GM21737 (cell line): ENCODE measurements around the gene GSG1L.

ENCODE experiments used
- ATAC-seq: cut with Tn5 transposase; IDR thresholded peaks from one replicate; pipeline ENCODE4 v1.9.1; 2021; ENCODE audit warnings: mild to moderate bottlenecking, moderate library complexity; ENCODE audit not compliant: unreplicated experiment

GSG1L gene

DNA sequence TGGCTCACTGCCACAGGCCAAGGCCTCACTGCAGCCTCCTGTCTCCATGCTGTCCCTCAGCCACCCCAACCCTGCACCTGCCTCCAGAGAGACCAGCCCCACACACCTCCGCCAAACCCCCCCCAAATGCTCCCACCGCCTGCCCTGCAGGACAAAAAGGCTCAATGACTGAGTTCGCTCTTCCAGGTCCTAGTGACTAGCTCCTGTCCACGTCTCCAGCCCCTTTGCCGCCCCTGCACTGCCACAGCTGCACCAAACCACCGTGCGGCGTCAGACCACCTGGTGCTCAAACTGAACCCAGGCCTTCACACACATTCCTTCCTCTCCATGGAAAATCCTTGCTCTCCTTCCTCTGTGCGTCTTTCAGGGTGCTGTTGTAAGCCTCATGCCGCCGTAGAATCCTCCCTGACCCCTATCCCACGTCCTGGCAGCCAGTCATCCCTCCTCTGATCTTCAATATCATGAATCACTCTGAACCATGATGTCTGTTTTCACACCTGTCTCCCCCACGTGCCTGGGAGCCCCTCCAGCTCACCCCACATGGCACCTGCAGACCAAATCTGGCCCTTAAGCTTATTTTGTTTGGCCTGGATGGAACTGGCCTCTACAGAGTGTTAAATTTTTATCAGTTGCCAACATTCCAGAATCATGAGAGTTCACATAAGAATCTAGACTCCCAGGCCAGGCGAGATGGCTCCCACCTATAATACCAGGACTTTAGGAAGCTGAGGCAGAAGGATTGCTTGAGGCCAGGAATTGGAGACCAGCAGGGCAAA, 4.3 kb upstream of the GSG1L start:
- no peak for ATAC-seq

DNA sequence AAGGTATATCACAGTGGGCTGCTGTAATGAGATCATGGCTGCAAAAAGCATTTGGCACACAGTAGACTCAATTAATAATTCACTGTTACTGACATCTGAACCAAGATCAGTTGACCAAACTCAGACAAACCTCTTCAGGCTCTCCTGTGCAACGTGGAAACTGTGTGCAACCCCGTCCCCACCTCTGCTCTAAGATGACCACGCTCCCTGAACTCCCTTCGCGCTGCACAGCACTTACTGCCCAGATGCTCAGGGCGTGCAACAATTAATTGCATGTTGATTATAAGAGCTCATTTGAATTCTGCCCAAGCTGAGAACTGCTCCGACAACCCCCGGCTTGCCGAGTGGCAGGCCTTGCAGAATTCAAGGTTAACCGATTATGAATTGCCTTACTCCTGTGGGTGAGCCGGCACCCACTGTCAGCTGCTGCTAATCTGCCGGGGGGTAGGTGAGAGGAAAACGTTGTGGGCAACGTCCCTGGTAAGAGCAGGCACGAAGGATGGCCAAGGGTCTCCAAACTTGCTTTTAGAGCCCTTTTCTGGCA, 1.3 kb upstream of the GSG1L start:
- no peak for ATAC-seq

DNA sequence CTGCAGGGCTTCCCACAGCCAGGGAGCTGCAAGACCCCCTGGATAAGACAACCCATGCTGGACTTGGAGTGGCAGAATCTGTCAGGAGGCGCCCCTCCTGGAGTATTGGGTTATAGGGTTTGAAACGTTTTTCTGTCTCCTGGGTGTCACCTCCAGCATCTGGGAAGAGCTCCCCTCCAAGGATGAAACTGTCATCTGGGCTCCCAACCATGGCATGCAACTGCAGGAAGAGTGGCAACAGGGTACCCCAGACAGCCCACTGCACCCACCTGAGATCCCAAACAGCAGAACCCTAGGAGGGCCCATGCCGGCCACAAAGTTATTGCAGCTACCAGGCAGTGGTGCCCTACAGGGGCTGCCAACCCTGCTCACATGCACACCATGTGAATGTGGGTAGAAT, 636 bp upstream of the GSG1L start:
- no peak for ATAC-seq

DNA sequence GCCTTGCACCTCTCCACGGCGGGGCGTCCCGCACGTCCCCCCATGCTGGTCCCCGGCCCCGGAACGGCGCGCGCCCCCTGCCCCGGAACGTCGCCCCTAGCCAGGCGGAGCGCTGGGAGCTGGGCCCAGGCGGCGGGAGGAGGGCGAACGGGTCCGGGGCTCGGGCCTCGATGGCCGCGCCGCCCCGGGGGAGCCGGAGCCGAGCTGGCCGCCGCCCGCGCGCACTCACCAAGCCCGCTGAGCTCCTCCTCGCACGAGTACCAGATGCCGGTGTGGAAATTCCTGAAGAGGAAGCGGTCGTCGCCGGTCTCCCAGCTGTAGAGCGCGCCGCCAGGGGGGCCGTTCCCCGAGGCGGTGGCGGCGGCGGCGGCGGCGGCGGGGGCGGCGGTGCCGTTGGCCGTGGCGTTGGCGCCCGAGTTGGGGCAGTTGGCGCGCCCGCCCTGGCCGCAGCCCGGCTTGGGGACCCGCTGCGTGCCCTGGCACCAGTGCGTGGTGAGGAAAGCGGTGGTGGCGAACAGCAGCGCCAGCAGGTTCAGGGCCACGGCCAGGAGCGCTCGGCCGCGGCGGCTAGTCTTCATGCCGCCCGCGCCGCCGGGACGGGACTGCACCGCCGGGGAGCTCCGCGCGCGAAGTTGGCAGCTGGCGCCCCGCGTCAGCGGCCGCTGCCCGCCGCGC, 530 bp downstream of the GSG1L start:
- no peak for ATAC-seq

DNA sequence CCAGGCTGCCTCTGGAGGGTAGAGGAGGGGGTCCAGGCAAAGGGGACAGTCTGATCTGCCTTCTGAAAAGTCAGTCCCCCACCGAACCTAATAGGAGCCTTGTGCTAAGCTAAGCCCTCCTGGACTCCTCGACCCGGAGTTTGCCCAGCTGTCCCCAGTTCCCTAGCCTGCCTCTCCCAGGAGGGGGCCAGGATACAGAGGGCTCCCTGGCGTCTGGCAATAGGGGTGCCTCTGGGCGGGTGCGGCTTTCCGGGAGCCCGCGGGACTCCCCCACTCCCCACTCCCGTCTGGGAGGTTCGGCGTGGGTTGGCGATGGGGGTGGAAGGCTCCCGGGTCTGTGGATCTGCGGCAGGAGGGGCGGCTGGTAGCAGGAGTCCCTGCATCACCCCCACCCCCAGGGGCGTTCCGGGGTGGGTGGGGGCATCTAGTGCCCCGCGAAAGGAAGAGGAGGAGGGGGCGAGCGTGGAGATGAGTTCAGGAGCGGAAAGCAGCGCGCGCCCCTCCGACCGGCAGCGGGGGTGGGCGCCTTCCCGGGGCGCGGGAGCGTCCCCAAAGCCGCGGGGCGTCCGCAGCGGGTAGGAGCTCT, 1.2 kb downstream of the GSG1L start:
- ATAC-seq, result no peak

DNA sequence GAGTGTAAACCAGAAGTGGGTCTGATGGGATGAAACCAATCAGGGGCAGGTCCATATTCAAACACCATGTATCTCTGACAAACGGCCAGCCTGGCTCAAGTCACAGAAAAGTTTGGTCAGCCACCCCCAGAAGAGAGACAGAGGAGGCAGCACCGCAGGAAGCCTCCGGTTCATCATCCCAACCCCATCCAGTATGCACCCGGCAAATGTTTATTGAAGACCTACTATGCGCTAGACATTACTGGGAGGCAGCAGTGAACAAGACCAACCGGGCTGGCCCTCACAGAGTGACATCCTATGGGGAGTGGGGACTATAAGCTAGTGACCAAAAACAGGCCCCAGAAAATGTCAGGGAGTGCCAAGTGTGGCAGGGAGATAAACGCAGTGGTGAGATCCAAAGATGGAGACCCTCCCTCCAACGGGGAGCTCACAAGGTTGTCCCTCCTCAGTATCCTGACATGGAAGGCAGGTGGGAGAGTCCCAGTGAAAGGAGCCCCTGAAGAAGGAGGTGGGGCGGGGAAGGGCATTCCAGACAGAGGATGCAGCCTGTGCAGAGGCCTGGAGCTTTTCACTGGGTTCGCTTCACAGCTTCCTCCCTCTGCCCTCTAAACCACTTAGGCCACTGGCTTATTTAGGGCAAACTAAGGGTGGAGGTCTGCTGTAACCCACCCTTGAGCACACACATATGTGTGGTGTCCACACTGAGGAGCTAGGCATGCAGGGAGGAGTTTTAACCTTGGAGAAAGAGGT, 2.0 kb downstream of the GSG1L start:
- no peak for ATAC-seq

DNA sequence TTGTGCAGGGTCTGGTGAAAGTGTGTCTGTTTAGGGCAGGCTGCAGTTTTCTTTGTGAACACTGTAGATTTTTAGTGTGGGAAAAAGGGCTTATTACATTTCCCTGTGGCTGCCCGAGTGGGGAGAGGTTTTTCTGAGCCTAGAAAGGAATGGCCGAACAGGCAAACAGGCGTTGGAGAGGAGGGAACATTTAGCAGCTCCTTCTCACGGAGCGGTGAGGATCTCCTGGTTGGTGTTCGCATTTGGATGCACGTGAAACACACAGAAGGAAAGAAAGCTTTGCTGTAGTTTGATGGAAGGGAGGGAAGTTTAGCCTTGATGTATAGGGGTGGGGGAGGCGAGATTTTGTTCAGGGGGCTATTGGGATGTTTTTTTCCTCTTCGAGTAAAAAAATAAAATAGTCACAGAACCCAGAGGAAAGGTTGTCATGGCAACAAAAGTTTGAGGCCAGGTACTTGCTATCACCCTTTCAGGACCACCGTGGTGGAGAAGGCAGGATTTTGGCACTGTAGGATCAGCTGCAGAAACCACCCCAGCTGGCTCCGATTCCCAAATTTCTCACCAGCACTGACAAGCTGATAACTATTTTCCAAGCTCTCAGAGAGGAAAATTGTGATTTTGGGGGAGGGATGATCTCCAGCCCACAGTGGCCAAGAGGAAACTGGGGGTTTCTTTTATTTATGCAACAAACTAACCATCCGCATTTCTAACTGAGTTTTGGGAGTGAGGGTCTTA, 3.5 kb downstream of the GSG1L start:
- no peak for ATAC-seq

DNA sequence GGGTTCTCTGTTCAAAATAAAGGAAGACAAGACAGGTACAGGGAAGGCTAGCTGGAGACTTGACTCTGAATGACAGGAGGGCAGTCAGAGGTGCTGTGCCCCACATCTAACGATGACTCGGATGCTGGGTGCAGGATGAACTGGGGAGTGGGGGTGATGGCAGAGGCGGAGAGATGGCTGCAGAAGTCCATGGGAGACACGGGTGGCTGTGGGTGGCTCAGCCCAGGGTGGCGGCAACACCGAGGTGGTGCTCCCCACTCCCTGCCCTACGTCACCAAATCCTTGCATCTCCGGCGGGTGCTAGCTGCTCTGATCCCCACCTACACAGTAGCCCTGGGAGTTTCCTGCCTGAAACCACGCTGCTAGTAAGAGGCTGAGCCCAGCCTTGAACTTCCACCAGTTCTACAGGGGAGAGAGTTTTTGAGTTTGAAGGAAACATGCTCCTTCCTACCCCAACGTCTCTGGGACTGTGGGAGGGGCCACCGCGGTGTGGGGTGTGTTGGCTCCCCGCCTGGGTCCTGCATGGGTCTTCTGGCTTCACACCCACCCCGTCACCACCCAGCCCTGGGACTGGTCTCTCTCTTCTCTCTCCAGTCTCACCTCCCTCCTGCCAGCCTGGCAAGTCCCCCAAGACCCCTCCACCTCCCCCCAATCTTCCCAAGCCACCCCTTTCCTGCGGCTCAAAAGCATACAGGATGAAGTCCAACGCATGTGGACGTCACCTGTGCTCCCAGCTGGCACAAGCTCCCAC, 4.5 kb downstream of the GSG1L start:
- no peak for ATAC-seq

DNA sequence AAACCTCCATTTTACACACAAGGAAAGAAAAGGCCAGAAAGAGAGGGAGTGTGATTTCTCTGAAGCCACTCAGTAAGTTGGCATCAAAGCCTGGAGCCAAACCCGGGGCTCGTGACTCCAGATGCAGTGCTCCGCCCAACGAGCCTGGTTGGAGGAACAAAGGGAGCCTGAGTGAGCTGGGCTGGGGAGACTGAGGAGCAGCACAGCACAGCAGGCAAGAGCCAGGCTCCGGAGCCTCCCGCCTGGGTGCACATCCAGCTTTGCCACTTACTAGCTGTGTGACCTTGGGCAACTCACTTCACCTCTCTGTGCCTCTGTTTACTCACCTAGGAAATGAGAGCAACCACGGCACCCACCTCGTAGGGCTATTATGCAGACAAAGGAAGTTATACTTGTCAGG, 5.6 kb downstream of the GSG1L start:
- ATAC-seq, result no peak

DNA sequence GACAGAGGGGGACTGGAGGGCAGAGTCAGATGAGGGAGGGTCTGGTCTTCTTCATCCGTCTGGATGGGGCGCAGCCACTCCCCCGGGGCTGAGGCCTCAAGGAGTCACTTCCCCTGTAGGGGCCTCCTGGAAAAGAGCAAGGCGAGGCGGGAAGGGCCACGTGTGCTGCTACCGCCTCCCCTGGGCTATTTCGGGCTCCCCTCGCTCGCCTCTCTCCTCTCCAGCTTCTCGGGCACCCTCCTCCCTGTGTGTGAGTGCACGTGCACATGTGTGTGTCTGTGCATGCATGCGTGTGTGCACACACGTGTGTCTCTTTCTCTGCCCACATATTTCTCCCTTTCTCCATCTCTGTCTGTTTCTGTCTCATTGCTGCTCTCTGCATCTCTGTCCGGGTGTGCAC, 10.1 kb downstream of the GSG1L start:
- ATAC-seq, result no peak

DNA sequence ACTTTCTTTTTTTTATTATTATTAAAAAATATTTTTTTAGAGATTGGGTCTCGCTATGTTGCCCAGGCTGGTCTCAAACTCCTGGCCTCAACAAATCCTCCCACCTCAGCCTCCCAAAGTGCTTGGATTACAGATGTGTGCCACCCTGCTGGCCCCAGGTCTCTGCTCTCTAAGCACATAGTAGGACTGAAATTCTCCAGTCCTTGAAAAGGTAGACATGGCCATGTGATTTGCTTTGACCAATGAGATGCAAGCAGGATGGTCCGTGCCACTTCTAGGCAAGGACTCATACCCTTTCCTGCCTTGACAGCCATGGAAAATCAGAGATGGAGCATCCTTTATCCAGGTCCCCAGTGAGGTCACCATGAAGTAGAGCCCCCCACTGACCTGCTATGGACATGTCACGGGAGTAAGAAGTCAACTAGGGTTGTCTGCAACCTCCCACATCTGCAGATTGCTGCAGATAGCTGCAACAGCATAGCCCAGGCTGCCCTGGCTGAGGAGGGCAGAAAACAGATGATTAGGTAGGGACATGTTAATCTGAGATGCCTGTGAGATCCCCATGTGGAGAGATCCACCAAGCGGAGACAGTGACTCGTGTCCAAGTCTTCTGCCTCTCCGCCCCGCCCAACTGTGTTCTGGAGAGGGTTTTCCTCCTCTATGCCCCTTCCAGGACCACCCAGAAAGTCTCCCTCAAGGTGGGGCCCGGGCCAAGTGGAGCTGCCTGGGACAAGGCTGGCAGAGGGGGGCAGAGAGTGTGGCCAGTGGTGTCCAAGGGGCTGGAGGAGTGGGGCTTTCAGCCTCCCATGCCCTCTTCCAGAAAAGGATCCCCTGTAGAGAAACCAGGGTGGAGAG, 11.0 kb downstream of the GSG1L start:
- ATAC-seq, result no peak

DNA sequence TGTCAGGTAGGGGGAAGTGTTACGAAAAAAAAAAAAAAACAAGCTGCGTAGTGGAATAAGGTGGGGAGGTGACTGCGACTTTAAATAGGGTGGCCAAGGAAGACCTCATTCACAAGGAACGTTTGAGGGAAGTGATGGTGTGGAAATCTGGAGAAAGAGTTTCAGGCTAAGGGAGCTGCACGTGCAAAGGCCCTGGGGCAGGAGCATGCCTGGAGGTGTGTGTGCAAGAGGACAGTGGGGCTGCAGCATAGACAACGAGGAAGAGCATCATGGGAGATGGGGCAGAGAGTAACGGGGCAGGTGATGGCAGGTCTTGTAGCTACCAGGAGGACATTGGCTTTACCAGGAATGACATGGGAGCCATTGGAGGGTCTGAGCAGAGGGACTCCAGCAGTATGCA, 12.0 kb downstream of the GSG1L start:
- ATAC-seq, result no peak

DNA sequence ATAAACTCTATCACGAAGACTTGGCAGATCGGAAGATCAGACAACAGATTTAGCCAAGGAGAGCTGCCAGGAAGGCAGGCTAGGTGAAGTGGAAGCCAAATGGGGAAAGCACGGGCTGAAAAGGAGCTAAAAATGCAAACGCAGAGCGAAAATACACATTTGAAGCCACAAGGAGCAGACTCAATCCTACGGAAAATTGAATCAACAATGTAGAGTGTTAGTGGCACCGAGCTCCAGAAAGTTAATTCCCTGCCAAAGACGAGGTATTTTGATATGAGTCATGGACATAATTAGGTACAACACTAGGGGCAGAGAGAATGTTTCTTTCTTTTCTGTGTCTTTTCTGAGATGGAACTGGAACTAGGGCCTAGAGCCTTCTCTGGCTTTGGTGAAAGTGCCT, 20.7 kb downstream of the GSG1L start:
- ATAC-seq, result no peak

DNA sequence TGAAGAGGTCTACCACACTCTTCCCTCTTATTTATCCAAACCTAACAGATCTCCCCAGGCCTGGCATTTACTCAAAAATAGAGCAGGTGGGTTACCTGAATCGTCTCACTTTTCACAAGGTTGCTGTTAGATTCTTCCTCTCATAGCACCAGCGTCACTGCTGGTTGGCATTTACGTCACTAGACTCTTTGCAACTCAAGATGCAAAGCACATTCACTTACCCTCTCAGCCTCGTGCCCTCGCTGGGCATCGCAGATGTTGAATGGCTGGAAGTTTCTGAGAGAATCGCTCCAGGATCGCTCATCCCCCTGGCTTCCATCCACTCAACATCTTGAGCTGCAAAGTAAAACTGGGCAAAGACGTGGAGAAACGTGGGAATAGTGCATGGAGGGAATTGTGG, 21.9 kb downstream of the GSG1L start:
- no peak for ATAC-seq

DNA sequence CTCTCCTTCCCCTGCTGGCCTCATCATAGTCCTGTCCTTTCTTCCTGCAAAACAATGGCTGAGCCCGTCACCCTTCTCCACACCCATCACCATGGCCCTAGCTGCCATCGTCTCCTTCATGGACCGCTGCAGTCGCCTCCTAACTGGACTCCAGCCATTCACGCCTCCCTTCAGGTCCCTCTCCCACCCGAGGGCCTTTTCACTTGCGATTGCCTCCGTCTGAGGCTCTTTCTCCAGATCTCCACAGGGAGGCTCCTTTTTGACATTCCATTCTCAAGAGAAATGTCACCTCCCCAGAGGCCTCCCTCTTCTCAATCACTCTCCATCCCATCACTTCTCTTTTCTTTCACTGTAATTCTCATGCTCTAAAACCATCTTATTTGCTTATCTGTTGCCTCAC, 23.5 kb downstream of the GSG1L start:
- no peak for ATAC-seq

DNA sequence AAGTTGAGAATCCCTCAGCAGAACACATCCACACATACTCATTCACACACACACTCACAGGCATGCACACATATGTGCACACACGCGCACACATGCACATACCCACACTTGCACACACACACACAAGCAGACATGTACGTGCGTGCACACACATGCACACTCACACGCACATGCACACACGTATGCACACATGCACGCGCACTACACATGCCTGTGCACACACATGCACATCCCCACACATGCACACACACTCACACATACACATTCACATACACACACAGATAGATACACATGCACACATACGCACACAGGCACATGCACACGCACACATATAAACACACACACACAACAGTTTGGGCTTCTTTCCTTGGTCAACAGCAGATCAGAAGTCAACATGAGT, 24.0 kb downstream of the GSG1L start:
- ATAC-seq, result no peak

DNA sequence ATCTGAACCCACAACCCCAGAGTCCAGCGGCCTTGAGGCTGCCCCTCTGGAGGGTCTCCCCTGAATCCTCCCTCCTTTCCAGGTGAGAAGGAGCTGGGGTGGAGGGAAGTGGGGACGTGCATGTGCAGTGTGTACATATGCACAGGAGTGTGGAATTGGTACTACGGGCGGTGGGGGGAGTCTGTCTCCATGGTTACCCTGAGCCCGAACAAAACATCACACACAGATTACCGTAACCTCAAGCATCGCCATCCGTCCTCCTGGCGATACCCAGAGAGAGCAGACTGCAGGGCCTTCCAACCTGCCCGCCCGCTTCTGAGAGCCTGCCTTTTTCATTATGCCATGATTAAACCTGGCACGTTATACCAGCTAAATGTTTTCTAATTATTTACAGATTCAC, 25.1 kb downstream of the GSG1L start:
- ATAC-seq, result no peak

DNA sequence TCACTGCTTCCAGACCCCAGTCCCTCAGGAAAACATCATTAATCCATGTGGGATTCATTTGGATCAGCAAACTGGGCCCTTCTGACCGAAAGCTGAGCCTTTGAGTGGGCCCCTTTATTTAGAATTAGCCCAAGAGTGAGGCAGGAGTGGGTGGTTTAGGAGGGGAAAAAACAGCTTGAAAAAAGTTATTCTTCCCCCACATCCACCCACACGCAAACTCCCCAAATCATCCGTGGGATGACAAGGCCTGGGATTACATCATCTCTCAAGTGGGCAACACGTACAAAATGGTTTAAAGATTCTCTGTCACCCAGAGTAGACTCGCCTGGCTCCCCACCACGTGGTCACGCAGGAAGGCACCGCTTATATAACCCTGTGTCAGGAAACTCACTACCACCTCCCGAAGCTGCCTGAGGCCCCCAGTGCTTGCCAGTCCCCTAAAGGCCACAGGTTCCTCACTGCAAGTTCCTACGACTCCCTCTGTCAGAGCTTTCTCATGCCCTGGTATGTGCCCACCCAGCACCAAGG, 27.6 kb downstream of the GSG1L start:
- ATAC-seq, result no peak

DNA sequence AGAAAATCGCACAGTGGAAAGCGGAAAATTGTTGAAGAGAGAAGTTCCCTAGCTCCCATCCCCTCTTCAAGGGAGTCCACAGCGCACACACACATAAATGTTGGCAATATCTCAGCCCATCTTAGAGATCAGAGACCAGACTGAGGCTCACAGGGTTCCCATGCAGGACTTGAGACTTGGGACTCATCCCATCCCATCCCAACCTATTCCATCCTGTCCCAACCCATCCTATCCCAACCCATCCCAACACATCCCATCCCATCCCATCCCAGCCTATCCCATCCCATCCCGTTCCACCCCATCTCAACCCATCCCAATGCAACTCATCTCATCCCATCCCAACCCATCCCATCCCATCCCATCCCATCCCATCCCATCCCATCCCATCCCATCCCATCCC, 29.6 kb downstream of the GSG1L start:
- ATAC-seq, result no peak
